NCI-H2196 treated with DMSO at 0.1 percent for 48 hours (cell line): Measurements from ENCODE around the gene CLBA1.
"Not testable (repeated sequence)": the region's sequence is repeated elsewhere in the genome, so short reads cannot be mapped to it uniquely, and the experiment has no call there.

Experiments
- DNase-seq: peaks from one replicate; lab custom pipeline; 2025; ENCODE audit not compliant: unreplicated experiment; lab: John Stamatoyannopoulos, UW

CLBA1 gene

DNA sequence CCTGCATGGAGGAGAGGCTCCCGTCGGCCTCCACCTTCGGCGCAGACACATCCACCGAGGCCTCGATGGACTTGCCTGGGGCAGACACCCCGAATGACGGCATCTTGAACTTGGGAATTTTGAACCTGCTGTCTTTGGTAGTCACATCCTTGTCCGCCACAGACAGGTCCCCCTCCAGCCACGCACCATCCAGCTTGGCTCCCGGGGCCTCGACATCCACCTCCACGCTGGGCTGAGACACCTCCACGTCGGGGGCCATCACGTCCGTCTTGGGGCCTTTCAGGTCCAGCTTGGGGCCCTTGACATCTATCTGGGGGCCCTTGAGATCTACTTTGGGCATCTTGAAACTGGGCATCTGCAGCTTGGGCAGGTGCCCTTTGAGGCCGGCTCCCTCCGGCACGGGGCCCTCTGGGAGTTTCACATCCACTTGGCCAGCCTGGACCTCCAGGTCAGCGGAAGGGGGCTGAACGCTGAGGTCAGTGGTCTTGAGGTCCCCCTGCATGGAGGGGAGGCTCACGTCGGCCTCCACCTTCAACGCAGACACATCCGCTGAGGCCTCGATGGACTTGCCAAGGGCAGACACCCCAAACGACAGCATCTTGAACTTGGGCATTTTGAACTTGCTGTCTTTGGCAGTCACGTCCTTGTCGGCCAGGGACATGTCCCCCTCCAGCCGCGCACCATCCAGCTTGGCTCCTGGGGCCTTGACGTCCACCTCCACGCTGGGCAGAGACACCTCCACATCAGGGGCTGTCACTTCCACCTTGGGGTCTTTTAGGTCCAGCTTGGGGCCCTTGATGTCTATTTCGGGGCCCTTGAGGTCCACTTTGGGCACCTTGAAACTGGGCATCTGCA lies 37.5 kb upstream of the CLBA1 start:
- not testable (repeated sequence) for DNase-seq

DNA sequence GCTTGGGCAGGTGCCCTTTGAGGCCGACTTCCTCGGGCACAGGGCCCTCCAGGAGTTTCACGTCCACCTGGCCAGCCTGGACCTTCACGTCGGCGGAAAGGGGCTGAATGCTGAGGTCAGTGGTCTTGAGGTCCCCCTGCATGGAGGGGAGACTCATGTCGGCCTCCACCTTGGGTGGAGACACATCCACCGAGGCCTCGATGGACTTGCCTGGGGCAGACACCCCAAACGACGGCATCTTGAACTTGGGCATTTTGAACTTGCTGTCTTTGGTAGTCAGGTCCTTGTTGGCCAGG lies 36.9 kb upstream of the CLBA1 start:
- DNase-seq: no peak

DNA sequence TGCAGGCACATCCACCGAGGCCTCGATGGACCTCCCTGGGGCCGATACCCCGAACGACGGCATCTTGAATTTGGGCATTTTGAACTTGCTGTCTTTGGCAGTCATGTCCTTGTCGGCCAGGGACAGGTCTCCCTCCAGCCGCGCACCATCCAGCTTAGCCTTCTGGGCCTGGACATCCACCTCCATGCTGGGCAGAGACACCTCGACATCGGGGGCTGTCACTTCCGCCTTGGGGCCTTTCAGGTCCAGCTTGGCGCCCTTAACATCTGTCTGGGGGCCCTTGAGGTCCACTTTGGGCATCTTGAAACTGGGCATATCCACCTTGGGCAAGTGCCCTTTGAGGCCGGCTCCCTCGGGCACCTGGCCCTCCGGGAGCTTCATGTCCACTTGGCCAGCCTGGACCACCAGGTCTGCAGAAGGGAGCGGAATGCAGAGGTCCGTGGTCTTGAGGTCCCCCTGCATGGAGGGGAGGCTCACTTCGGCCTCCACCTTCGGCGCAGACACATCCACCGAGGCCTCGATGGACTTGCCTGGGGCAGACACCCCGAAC lies 36.1 kb upstream of the CLBA1 start:
- not testable (repeated sequence) for DNase-seq

DNA sequence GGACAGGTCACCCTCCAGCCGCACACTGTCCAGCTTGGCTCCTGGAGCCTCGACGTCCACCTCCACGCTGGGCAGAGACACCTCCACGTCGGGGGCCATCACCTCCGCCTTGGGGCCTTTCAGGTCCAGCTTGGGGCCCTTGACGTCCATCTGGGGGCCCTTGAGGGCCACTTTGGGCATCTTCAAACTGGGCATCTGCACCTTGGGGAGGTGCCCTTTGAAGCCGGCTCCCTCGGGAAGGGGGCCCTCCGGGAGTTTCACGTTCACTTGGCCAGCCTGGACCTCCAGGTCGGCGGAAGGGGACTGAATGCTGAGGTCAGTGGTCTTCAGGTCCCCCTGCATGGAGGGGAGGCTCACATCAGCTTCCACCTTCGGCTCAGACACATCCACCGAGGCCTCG lies 35.6 kb upstream of the CLBA1 start:
- DNase-seq: no peak

DNA sequence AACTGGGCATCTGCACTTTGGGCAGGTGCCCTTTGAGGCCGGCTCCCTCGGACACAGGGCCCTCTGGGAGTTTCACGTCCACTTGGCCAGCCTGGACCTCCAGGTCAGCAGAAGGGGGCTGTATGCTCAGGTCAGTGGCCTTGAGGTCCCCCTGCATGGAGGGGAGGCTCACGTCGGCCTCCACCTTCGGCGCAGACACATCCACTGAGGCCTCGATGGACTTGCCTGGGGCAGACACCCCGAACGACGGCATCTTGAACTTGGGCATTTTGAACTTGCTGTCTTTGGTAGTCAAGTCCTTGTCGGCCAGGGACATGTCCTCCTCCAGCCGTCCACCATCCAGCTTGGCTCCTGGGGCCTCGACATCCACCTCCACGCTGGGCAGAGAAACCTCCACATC lies 34.9 kb upstream of the CLBA1 start:
- not testable (repeated sequence) for DNase-seq

DNA sequence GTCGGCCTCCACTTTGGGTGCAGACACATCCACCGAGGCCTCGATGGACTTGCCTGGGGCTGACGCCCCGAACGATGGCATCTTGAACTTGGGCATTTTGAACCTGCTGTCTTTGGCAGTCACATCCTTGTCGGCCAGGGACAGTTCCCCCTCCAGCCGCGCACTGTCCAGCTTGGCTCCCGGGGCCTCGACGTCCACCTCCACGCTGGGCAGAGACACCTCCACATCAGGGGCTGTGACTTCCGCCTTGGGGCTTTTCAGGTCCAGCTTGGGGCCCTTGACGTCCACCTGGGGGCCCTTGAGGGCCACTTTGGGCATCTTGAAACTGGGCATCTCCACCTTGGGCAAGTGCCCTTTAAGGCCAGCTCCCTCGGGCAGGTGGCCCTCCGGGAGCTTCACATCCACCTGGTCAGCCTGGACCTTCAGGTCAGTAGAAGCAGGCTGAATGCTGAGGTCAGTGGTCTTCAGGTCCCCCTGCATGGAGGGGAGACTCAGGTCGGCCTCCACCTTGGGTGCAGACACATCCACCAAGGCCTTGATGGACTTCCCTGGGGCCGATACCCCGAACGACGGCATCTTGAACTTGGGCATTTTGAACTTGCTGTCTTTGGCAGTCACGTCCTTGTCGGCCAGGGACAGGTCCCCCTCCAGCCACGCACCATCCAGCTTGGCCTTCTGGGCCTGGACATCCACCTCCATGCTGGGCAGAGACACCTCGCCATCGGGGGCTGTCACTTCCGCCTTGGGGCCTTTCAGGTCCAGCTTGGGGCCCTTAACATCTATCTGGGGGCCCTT lies 33.5 kb upstream of the CLBA1 start:
- not testable (repeated sequence) for DNase-seq

DNA sequence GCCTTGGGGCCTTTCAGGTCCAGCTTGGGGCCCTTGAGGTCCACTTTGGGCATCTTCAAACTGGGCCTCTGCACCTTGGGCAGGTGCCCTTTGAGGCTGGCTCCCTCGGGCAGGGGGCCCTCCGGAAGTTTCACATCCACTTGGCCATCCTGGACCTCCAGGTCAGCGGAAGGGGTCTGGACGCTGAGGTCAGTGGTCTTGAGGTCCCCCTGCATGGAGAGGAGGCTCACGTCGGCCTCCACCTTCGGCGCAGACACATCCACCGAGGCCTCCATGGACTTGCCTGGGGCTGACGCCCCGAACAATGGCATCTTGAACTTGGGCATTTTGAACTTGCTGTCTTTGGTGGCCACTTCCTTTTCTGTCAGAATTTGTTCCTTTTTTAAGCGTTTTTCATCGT lies 32.5 kb upstream of the CLBA1 start:
- DNase-seq: no peak

DNA sequence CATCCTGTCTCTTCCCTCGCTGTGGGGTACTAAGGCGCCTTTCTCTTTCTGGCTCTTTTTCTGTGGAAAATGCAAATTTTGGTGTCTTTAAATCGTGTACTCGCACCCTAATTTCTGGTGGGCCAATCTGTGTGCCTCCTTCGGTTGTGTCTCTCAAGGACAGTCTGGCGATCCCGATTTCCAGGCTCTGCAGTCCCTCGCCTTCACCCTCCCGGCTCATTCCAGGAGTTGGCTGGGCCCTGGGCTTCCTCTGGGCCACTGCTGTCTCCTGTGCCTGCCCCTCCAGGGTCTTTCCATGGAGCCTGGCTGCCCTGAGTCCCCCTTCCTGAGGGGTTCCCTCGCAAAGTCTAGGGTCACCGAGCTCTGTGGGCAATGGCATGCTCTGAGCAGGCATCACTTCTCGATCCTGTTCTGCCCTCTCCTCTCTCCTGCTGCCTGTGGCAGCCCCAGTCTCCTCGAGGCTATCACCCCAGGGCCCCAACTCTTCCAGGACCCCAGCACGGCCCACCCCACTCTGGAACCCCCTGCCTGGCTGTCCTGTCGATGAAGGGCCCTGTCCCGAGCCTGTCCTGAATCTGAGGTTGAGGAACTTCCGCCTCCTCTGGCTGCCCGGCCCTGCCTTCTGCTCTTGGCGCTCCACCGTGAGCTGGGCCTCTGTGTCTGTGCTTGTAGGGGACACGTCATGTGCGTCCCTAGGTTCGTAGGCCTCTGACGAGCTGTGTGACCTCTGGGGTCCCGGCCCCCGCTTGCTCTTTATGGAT lies 31.5 kb upstream of the CLBA1 start:
- DNase-seq: no peak

DNA sequence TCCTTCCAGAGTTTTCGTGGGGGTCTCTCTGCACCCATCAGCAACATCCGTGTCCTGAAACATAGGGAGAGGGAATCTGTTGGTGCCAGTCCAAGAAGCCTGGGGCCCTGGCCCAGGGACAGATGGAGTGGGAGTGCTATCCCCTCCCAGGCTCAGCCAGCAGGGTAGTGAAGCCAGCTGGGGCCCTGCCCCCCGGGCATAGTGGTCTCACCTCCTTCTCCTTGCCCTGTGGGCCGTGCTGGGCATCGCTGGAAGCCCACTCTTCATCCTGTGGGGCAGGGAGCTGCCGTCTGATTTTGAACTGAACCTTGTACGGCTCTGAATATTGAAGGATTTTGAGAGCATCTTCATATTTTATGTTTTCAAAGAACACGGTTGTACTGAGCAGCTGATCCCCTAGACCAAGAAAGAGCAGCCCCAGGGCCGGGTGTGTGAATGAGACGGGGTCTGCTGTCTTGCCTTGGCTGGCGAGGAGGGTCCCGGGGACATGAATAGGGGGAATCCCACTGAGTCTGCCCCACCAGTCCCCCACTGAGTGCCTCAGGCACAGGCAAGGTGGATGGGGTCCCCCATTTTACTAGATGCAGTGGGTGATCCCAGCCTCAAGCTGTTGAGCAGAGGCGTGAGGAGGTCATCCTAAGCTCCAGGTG lies 30.7 kb upstream of the CLBA1 start:
- DNase-seq: no peak

DNA sequence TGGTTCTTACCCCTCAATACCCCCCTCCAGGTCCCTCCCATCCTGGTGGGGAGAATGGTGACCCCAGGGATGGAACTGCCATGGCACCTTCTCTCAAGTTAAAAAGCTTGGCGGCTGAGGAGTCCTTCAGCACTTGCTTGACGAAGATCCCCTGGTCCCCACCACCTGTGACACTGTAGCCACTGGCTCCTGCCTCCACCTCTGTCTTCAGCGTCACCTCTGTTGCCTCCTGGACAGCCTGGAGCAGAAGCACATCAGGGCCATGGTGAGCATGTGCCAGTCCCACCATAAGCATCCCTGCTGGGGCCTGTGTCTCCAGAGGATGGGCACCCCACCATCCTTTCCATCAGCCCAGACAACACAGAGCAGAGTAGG lies 30.2 kb upstream of the CLBA1 start:
- DNase-seq: no peak

DNA sequence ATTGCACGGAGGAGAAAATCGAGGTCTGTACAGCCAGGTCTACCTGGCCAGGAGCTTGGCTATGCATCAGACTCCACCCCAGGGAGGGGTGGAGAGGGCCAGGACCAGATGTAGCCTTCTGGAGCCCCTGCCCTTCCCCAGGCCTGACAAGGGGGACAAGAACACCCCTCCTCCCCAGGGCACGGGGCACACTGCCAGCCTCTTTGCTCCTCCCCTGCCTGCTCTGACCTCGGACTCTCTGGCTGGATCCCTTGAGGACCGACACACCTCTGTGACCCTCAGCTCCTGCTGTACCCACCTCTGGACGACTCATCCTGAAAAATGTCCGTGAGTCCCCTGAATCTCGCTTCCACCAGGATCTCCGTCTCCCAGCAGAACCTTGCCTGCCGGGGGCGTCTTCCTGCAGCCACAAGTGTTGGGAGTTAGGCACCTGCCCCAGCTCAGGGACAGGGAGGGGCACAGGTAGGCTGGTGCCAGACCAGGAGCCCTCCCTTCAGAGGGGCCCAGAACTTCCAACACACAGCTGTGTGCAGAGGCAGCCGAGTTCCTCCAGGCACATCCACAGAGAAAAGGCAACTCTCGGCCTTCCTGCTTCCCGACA lies 29.2 kb upstream of the CLBA1 start:
- no peak for DNase-seq

DNA sequence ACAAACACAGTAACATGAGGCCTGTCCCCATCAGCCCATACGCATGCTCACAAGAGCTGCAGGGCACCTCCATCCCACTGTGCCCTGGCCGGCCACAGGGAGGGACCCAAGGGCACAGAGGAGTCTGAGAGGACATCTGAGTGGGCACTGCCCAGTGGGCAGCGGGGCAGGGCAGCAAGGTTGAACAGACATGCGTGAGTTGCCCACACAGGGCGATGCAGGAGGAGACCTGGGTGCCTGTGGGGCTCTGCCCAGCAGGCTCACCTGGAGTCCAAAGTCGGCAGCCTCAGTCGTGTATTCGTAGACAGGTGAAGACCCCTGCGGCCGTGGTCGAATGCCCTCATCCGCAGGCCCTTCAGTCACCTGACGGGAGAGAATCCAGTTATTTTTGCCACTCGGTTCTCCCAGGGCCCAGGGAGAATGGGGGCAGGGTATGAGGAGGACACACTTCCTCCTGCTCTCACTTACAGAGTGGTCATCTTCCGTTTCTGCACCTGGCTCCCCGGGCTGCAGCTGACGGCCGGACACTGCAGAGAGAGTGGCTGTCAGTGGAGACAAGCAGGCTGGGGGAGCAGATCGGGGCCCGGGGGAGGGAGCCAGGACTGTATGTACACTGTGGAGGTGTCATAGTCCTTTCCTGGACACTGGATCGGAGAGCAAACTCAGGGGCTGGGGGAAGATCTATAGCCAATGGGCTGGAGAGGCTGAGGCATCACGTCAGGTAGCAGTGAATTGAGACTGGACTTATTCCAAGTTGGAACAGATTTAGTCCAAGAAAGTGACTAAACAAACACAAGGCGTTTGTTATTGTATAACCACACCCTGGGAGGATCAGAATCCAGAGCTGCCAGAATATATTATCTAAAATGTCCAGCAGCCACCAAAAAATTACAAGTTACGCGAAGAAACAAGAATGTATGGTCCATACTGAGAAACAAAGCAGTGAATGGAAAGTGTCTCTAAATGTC lies 28.2 kb upstream of the CLBA1 start:
- no peak for DNase-seq

DNA sequence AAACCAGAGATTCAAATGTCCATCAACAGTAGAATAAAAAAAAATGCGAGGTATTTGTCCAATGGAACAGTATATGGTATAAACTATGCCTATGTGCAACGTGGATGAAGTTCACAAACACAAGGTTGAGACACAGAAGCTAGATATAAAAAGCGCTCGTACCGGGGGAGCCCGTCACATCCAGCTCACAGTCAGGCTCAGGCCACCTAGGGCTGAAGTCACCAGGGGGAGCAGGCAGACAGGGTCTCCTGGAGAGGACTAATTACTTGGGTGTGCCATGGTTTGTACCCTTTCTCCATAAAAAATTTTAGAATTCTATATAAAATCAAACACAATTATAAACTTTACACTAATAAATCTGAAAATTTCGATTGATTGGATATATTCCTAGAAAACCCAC lies 21.0 kb upstream of the CLBA1 start:
- DNase-seq: no peak

DNA sequence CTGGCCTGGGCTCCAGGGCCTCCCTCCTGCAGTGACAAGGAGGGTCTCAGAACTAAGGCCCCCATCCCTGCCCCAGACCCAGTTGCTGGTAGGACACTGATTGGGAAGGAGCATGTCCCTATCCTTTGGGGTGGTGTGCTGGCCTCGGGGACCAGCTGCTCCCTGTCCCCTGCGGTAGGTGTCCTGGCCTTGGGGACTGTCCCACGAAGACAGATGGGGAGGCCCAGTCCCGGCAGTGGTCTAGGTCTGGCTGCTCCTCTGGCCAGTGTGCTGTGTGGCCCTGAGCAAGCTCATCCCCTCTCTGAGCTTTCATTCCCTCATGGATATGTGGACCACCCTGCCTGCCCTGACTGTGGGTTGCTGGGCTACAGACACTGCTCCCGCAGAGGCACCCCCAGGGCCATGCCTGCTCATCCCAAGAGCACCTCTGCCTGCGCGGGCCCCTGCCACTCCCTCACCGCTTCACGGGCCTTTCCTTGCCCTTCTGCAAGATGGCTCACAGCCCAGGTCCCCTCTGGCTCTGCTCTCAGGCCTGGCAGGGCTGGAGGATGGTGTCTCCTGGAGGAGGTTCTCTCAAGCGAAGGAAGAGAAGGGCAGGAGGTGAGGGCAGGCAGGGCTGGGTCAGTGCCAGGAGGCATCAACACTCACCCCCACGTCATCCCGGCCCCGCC lies 19.9 kb upstream of the CLBA1 start:
- DNase-seq: no peak

DNA sequence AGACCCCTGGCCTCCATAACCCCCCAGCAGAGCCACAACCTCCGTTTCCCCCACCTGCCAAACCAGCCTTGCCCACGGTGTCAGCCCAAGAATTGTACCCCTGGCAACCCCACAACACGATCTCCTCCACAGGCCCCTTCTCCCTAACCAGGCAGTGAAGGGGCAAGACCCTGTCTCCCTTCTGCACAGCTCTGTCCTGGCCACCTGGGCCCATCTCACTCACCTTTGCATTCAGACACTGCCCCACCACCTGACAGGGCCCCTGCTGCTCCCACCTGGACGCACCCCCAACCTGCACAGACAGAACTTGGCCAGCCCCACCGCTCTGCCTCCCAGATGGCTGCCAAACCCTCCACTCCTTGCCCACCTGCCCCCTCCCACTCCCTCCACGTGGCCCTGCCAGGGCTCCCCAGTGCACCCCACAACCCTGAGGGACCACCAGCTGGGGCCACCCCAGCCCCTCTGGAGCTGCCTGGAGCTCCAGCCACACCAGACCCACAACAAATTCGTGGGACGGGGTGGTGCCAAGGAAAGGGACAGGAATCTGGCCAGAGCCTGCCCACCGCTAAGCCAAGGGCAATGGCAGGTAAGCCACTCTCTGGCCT lies 19.2 kb upstream of the CLBA1 start:
- no peak for DNase-seq

DNA sequence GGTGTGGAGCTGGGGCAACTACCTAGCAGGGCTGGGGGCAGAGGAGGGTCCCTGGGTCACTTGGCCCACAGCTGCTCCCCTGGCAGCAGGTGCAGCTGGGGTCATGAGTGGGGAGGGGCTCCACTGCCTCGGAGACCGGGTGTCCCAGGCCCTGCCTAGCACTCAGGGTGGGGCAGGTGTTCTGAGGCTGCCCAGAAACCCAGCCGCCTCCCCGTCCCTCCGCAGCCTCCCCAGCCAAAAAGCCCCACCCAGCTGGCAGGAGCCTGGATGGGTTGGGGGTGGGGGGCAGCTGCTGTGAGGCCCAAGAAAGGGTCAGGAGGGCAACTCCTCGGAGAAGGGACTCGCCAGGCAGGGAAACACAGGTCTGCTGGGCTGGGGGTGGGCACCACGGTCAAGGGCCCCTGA lies 18.6 kb upstream of the CLBA1 start:
- no peak for DNase-seq

DNA sequence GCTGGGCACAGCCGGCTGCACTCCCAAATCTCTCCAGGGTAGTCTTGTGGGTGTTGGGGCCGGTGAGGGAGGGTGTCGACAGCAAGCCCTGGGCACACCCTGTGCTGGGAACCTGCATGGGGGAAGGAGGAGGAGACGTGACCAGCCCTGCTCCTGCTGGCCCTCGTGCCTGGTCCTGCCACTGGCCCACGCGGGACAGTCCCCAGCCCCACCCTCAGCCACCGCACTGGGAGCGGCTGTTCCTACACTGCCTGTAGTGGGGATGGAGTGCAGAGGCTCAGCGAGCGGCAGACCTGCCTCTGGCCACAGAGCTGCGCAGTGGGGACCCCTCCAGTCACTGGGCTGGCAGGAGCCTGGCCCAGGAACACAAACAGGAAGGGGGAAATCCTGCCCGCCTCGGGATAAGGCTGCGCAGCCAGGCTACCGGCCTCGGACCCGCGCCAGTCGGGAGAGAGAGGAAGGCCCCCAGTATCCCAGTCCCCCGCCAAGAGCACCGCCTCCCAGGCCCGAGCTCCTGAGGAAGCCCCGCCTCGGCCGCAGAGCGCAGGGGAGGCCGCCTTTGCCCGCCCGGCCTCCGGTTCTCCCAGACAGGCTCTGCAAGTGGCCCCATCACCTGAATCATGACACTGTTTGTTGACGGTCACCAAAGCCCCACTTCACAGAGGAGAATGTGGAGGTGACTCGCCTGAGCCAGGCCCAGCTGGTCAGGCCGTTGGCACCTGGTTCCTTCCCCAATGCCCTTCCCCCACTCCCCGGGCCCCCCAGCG lies 18.0 kb upstream of the CLBA1 start:
- DNase-seq: no peak

DNA sequence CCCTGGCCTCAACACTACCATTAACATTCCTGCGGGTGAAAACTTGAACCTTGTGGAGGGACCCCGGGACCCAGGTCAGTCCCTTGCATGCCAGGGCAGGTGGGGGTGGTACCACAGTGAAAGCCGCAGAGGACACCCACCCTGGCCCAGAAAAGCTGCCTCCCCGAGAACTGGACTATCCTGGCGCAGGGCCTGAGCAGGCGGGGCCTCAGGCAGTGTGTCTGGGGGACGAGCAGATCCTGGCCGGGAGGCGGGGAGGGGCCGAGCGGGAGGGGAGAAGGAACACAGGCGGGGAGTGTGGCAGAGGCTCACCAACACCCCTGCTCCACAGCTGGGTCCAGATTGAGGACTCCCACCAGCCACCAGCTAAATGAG lies 17.4 kb upstream of the CLBA1 start:
- DNase-seq: no peak
